HG03280 (cell line): Measurements from ENCODE around the gene TENT4A.

Experiments
- ATAC-seq: cut with Tn5 transposase; IDR thresholded peaks from one replicate; pipeline ENCODE4 v1.9.1; 2021; ENCODE audit warnings: mild to moderate bottlenecking, moderate library complexity; ENCODE audit not compliant: unreplicated experiment

Gene TENT4A

GRCh38 chr5:6717247-6717646, 4.0 kb downstream of the TENT4A start:
- no peak for ATAC-seq

GRCh38 chr5:6717687-6718086, 4.5 kb downstream of the TENT4A start:
- no peak for ATAC-seq

GRCh38 chr5:6718161-6718681, 5.0 kb downstream of the TENT4A start:
- no peak for ATAC-seq

GRCh38 chr5:6718718-6719117, 5.5 kb downstream of the TENT4A start:
- no peak for ATAC-seq

- ATAC-seq = no peak
Measured at GRCh38 chr5:6719417-6719816, 6.2 kb downstream of the TENT4A start.

- no peak for ATAC-seq
Measured at GRCh38 chr5:6719896-6720560, 6.8 kb downstream of the TENT4A start.

GRCh38 chr5:6720561-6720921, 7.3 kb downstream of the TENT4A start:
- no peak for ATAC-seq

- ATAC-seq = peak; percentile 5
Measured at GRCh38 chr5:6721442-6721841, 8.2 kb downstream of the TENT4A start.

GRCh38 chr5:6722015-6722414, 8.8 kb downstream of the TENT4A start:
- ATAC-seq = peak; percentile 57

GRCh38 chr5:6723122-6723815, 10.0 kb downstream of the TENT4A start:
- no peak for ATAC-seq

- ATAC-seq = no peak
Measured at GRCh38 chr5:6723816-6724300, 10.6 kb downstream of the TENT4A start.

- no peak for ATAC-seq
Measured at GRCh38 chr5:6724321-6724929, 11.2 kb downstream of the TENT4A start.

GRCh38 chr5:6725421-6725820, 12.2 kb downstream of the TENT4A start:
- no peak for ATAC-seq

GRCh38 chr5:6726006-6726405, 12.8 kb downstream of the TENT4A start:
- ATAC-seq = no peak

GRCh38 chr5:6727231-6727630, 14.0 kb downstream of the TENT4A start:
- ATAC-seq = no peak

- peak; percentile 81 for ATAC-seq
Measured at GRCh38 chr5:6728011-6728794, 15.0 kb downstream of the TENT4A start.

- ATAC-seq = no peak
Measured at GRCh38 chr5:6728795-6729183, 15.6 kb downstream of the TENT4A start.

- ATAC-seq = no peak
Measured at GRCh38 chr5:6729386-6730310, 16.4 kb downstream of the TENT4A start.

- ATAC-seq = peak; percentile 39
Measured at GRCh38 chr5:6730407-6730806, 17.2 kb downstream of the TENT4A start.

- no peak for ATAC-seq
Measured at GRCh38 chr5:6730807-6731206, 17.6 kb downstream of the TENT4A start.
